H9 (cell line): Measurements from ENCODE around the gene OR6J1. TPM values are rescaled to one million over a fixed set of nuclear protein-coding genes. Genes with fewer than 3 reads are reported as not detected.

Experiments used
- DNase-seq: peaks from one replicate; pipeline ENCODE4 v3.0.0-alpha.2; 2017
- H2AFZ ChIP-seq: one replicate; pipeline ENCODE4 v1.6.1; 2013; ENCODE audit warnings: mild to moderate bottlenecking, low read length, control low read depth, moderate library complexity
- H2AK5ac ChIP-seq: 2 replicates; pipeline ENCODE4 v1.6.1; 2013; ENCODE audit warnings: low read length, control low read depth, mixed read lengths; ENCODE audit not compliant: insufficient read length
- H2BK120ac ChIP-seq: one replicate; pipeline ENCODE4 v1.6.1; 2013; ENCODE audit warnings: low read depth, mild to moderate bottlenecking, low read length, control low read depth, inconsistent platforms; ENCODE audit not compliant: poor library complexity, severe bottlenecking
- H2BK12ac ChIP-seq: 2 replicates; pipeline ENCODE4 v1.6.1; 2013; ENCODE audit warnings: low read length, control low read depth, mixed read lengths, low read depth; ENCODE audit not compliant: insufficient read length
- H2BK15ac ChIP-seq: 2 replicates; pipeline ENCODE4 v1.6.1; 2013; ENCODE audit warnings: low read depth, low read length, control low read depth
- H2BK20ac ChIP-seq: one replicate; pipeline ENCODE4 v1.6.1; 2013; ENCODE audit warnings: low read depth, mild to moderate bottlenecking, low read length, control low read depth, inconsistent platforms; ENCODE audit not compliant: poor library complexity, severe bottlenecking
- H2BK5ac ChIP-seq: 2 replicates; pipeline ENCODE4 v1.6.1; 2013; ENCODE audit warnings: low read length, control low read depth, mixed read lengths; ENCODE audit not compliant: insufficient read length
- H3K14ac ChIP-seq: 2 replicates; pipeline ENCODE4 v1.6.1; 2013; ENCODE audit warnings: low read length, control low read depth; ENCODE audit not compliant: insufficient read depth
- H3K18ac ChIP-seq: 2 replicates; pipeline ENCODE4 v1.6.1; 2013; ENCODE audit warnings: low read depth, mild to moderate bottlenecking, mixed read lengths, low read length, control low read depth; ENCODE audit not compliant: insufficient read length
- H3K23ac ChIP-seq: 2 replicates; pipeline ENCODE4 v1.6.1; 2013; ENCODE audit warnings: low read length, control low read depth, mixed read lengths, low read depth; ENCODE audit not compliant: insufficient read length
- H3K23me2 ChIP-seq: 2 replicates; pipeline ENCODE4 v1.6.1; 2013; ENCODE audit warnings: low read depth, mild to moderate bottlenecking, mixed read lengths, low read length, control low read depth; ENCODE audit not compliant: insufficient read length, poor library complexity, severe bottlenecking
- H3K27ac ChIP-seq: 2 replicates; pipeline ENCODE4 v1.5.1; 2013; ENCODE audit warnings: low read length, control low read depth, mixed read lengths, low read depth; ENCODE audit not compliant: insufficient read length
- H3K27me3 ChIP-seq: 2 replicates; pipeline ENCODE4 v1.6.1; 2013; ENCODE audit warnings: low read length, control low read depth, inconsistent platforms; ENCODE audit not compliant: insufficient read depth
- H3K4ac ChIP-seq: 2 replicates; pipeline ENCODE4 v1.6.1; 2013; ENCODE audit warnings: low read depth, mild to moderate bottlenecking, control low read depth, inconsistent platforms, low read length, moderate library complexity
- H3K4me1 ChIP-seq: 2 replicates; pipeline ENCODE4 v1.6.1; 2013; ENCODE audit warnings: low read length, control low read depth, inconsistent platforms; ENCODE audit not compliant: insufficient read depth
- H3K4me2 ChIP-seq: 2 replicates; pipeline ENCODE4 v1.6.1; 2013; ENCODE audit warnings: low read length, control low read depth, mixed read lengths; ENCODE audit not compliant: insufficient read length, insufficient read depth
- H3K56ac ChIP-seq: 2 replicates; pipeline ENCODE4 v1.6.1; 2013; ENCODE audit warnings: low read depth, mild to moderate bottlenecking, mixed read lengths, low read length, control low read depth; ENCODE audit not compliant: insufficient read length
- H3K79me1 ChIP-seq: 2 replicates; pipeline ENCODE4 v1.6.1; 2013; ENCODE audit warnings: low read depth, mild to moderate bottlenecking, moderate library complexity, low read length, control low read depth, inconsistent platforms; ENCODE audit not compliant: insufficient read depth, poor library complexity, severe bottlenecking
- H3K79me2 ChIP-seq: 2 replicates; pipeline ENCODE4 v1.6.1; 2013; ENCODE audit warnings: low read length, control low read depth, inconsistent platforms; ENCODE audit not compliant: insufficient read depth
- H3K9ac ChIP-seq: 2 replicates; pipeline ENCODE4 v1.6.1; 2013; ENCODE audit warnings: low read length, control low read depth, mixed read lengths; ENCODE audit not compliant: insufficient read length; ENCODE audit errors: extremely low read depth
- H3K9me3 ChIP-seq: one replicate; pipeline ENCODE4 v1.6.1; 2013; ENCODE audit warnings: low read depth, low read length, inconsistent platforms; ENCODE audit not compliant: control insufficient read depth
- H3T11ph ChIP-seq: one replicate; pipeline ENCODE4 v1.6.1; 2013; ENCODE audit warnings: mild to moderate bottlenecking, low read length, control low read depth, inconsistent platforms
- H4K20me1 ChIP-seq: one replicate; pipeline ENCODE4 v1.6.1; 2013; ENCODE audit not compliant: control insufficient read depth, insufficient read length, insufficient read depth
- H4K5ac ChIP-seq: 2 replicates; pipeline ENCODE4 v1.6.1; 2013; ENCODE audit warnings: low read depth, mild to moderate bottlenecking, mixed read lengths, low read length, control low read depth; ENCODE audit not compliant: insufficient read length
- H4K8ac ChIP-seq: replicated peaks from 2 replicates; pipeline ENCODE4 v1.6.1; 2013; ENCODE audit warnings: low read length, control low read depth, mixed read lengths, low read depth; ENCODE audit not compliant: insufficient read length
- H4K91ac ChIP-seq: 2 replicates; pipeline ENCODE4 v1.6.1; 2013; ENCODE audit warnings: low read depth, mild to moderate bottlenecking, moderate library complexity, mixed read lengths, low read length, control low read depth; ENCODE audit not compliant: insufficient read length
- H3K27ac Mint-ChIP-seq, 3 experiments: 2 replicates in 2 of 3; 3 replicates in 1 of 3; pipeline ENCODE4 v1.8.0; 2020 to 2021; ENCODE audit warnings: mixed read lengths in 3 of 3, mild to moderate bottlenecking in 1 of 3, moderate library complexity in 1 of 3
- H3K27me3 Mint-ChIP-seq: 2 replicates; pipeline ENCODE4 v1.8.0; 2021; ENCODE audit warnings: low read depth, mild to moderate bottlenecking, moderate library complexity, mixed read lengths
- H3K36me3 Mint-ChIP-seq, 3 experiments: 2 replicates in 2 of 3; 3 replicates in 1 of 3; pipeline ENCODE4 v1.8.0; 2020 to 2021; ENCODE audit warnings: low read depth in 3 of 3, mixed read lengths in 3 of 3; ENCODE audit not compliant: insufficient read depth in 1 of 3
- H3K4me1 Mint-ChIP-seq, 2 experiments: 2 replicates each; pipeline ENCODE4 v1.8.0; 2020; ENCODE audit warnings: mixed read lengths in 2 of 2
- H3K4me3 Mint-ChIP-seq, 2 experiments: 2 replicates in 1 of 2; 3 replicates in 1 of 2; pipeline ENCODE4 v1.8.0; 2020 to 2021; ENCODE audit warnings: mild to moderate bottlenecking in 2 of 2, mixed read lengths in 2 of 2, moderate library complexity in 1 of 2
- H3K9me3 Mint-ChIP-seq, 2 experiments: 2 replicates in 1 of 2; 3 replicates in 1 of 2; pipeline ENCODE4 v1.8.0; 2020; ENCODE audit warnings: mild to moderate bottlenecking in 2 of 2, mixed read lengths in 2 of 2, moderate library complexity in 1 of 2
- CTCF ChIP-seq: fragments of 200-600 bp; sonication (generic); conservative IDR thresholded peaks from 3 replicates; pipeline ENCODE4 v1.8.0; 2021; ENCODE audit warnings: antibody characterized with exemption, mild to moderate bottlenecking
- WGBS: extraction: QIAGEN DNeasy Blood & Tissue Kit; methylation state at CpG from one replicate; pipeline ENCODE4 v1.1.7; 2013; ENCODE audit warnings: missing lambda C conversion rate, low lambda C conversion rate, mixed read lengths; ENCODE audit not compliant: insufficient read length; ENCODE audit errors: extremely low coverage; 5-methylcytosine and 5-hydroxymethylcytosine counted together
- total RNA-seq: library from RNA; stranded (reverse); gene quantifications from 2 replicates; pipeline ENCODE4 v1.2.1, GENCODE V29; 2021

The OR6J1 gene
- total RNA-seq, 1 experiment from 2014 or later = not detected

DNA sequence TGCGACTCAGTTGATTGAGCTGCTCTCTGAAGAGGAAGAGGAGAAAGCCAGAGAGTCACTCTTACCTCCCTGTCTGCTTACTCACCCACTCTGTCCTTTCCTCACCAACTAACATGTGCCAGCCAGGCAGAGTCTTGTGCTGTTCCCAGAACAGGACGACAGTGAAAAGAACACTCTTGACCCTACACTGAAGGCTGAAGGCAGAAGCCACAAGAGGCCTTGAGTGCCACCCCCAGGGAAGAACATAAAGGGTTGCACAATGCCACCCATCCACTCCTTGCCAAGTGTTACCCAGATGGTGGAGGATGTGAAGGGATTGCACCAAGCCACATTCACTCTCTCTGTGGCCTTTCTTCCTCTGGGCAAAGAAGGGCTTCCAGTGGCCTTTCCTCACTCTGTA, 33.2 kb downstream of the OR6J1 start:
- Mint-ChIP-seq H3K9me3 (peaks cover 0 to 3% of the 10 kb centered on the region in 2 experiments; a peak in 1 of 5 replicates), H3K4me3 (no peak overlapping the region), H3K27me3 (no peaks in the 10 kb centered on the region), H3K27ac (no peak overlapping the region), H3K4me1 (peaks cover 13 to 15% of the 10 kb centered on the region in 2 experiments), H3K36me3 (peaks cover 16 to 50% (median 43%) of the 10 kb centered on the region in 3 experiments; a peak in 6 of 7 replicates)
- no peak overlapping the region for H3K18ac ChIP-seq
- H3K56ac ChIP-seq = no peak overlapping the region
- H4K8ac ChIP-seq = no peak overlapping the region
- DNase-seq = no peak
- no peak overlapping the region for H2BK5ac ChIP-seq
- no CpG with 5 or more reads among the region's 2 CpGs for WGBS
- H3K79me1 ChIP-seq = no peaks in the 10 kb centered on the region
- H3K9ac ChIP-seq = no peak overlapping the region
- H4K5ac ChIP-seq = no peak overlapping the region
- no peak overlapping the region for H3K23ac ChIP-seq
- no peak overlapping the region for H3K14ac ChIP-seq
- H3K4ac ChIP-seq = no peak overlapping the region
- no peak overlapping the region for H2BK120ac ChIP-seq
- H4K91ac ChIP-seq = no peak overlapping the region
- H2AK5ac ChIP-seq = no peak overlapping the region
- H3K4me2 ChIP-seq = no peak overlapping the region
- H3K27ac ChIP-seq = no peak overlapping the region
- H2BK12ac ChIP-seq = no peak overlapping the region
- no peaks in the 10 kb centered on the region for H4K20me1 ChIP-seq
- no peak for TF ChIP-seq CTCF
- H3K4me1 ChIP-seq = peaks cover 3% of the 10 kb centered on the region; the same call in 1 of the 2 replicates
- H3K27me3 ChIP-seq = no peaks in the 10 kb centered on the region
- no peak overlapping the region for H3T11ph ChIP-seq
- no peak overlapping the region for H2BK15ac ChIP-seq
- no peaks in the 10 kb centered on the region for H3K79me2 ChIP-seq
- H2AFZ ChIP-seq = no peak overlapping the region
- no peak overlapping the region for H2BK20ac ChIP-seq
- H3K23me2 ChIP-seq = no peaks in the 10 kb centered on the region
- H3K9me3 ChIP-seq = no peaks in the 10 kb centered on the region
